Activated naive CD4-positive, alpha-beta T cell (primary cell): ENCODE data around the gene MTFR1L.

Experiments used
- DNase-seq, 4 experiments: peaks; one replicate each; lab custom pipeline; 2025; lab: John Stamatoyannopoulos, UW

MTFR1L gene

DNA sequence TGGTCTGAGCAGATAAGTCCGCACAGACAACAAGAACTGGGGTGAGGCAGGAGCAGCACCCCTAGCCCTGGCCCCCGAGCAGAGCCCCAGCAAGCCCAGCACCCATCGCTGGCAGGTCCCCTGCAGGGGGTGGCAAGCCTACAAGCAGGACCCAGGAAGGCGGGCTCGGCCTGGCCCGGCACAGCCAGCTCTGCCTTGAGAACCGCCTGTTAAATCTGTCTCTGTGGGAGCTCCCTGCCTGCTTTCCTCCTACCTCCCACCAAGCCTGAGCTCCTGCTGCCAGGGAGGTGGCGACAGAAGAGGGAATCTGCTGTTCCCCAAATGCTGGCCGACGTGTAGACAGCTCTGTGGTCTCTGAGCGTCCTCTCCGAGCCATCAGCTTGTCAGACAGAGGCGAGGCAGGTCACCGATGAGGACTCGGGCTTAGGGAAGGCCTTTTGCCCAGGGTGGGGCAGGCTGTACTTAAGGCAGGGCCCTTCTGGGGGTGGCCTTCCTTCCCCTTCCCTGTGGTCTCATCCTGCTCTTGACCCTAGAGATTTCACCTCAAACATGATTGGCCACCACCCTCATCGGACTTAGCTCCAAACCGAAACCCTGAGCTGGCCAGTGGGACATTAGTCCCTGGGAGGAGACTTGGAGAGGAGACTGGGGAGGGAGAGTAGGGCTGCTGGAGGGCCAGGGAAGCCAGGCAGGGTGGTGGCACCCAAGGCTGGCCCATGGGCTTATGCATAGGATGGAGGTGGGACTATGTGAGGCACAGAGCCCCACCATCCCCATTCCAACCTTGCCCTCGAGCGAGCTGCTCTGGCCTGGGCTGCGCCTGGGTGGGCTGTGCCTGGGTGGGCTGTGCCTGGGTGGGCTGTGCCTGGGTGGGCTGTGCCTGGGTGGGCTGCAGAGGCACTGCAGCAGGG, 12.0 kb upstream of the MTFR1L start:
- no peak for DNase-seq

DNA sequence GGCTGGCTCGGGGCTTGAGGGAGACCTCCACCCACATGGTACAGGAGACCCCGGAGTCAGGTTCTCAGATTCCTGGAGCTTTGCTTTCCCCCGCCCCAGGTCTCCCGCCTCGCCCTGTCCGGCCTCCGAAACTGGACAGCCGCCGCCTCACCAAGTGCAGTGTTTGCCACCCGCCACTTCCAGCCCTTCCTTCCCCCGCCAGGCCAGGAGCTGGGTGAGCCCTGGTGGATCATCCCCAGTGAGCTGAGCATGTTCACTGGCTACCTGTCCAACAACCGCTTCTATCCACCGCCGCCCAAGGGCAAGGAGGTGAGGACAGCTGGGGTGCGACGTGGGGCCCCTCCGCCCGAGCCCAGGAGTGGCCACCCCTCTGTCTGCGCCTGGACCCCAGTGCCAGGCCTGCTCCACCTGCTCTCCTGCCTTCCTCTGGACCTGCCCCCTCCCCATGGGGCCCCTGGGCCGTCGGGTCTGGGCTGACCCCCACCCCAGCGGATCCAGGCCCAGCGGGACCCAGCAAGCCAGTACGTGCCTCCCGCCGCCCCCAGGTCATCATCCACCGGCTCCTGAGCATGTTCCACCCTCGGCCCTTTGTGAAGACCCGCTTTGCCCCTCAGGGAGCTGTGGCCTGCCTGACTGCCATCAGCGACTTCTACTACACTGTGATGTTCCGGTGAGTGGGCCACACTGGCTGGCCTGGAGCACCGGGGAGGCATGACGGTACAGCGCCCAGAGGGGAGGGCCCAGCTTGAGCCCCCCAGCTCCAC, 11.1 kb upstream of the MTFR1L start:
- no peak for DNase-seq

- no peak for DNase-seq
These were observed 10.3 kb upstream of the MTFR1L start for GRCh38 chr1:25809283-25809926.

DNA sequence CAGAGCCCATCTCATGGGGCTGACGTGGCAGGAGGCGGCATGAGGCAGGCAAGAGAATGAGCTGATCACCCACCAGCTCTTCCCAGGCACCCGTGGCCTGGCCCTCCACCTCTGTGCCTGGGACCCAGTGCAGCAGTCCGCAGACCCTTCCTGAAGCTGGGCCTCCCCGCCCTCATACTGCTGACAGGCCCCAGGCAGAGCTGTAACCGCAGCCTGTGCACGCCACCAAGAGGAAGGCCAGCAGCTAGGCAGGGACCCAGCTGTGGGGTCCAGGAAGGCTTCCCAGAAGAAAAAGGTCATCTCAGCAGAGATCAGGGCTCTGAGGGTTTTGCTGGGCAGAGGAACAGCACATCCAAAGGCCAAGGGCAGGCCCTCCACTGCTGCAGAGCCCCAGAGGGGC, 9.8 kb upstream of the MTFR1L start:
- no peak for DNase-seq

GRCh38 chr1:25810341-25811299, 9.1 kb upstream of the MTFR1L start:
- peak; percentile 73 to 80 (median 76) for DNase-seq

DNA sequence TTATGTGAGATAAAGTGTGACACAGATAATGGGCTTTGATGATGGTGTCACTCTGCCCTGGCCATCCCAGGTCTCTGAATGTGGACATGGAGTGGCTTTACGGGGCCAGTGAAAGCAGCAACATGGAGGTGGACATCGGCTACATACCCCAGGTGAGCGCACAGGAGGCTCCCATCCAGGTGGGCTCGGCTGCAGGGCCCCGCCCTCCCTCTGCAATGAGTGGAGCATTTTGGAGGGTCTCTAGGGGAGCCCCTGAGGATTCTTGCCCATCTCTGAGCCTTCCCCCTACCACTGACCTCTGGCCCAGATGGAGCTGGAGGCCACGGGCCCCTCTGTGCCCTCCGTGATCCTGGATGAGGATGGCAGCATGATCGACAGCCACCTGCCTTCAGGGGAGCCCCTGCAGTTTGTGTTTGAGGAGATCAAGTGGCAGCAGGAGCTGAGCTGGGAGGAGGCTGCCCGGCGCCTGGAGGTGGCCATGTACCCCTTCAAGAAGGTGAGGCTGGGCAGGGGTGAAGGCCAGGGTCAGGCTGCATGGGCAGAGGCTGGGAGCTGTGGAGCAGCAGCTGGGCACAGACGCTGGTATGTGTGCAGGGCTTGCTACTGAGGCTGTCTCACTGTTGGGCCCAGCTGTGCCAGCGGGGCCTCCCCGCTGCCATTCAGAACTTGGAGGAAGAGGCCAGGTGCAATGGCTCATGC, 8.2 kb upstream of the MTFR1L start:
- DNase-seq = no peak

GRCh38 chr1:25813071-25813733, 6.6 kb upstream of the MTFR1L start:
- no peak for DNase-seq

DNA sequence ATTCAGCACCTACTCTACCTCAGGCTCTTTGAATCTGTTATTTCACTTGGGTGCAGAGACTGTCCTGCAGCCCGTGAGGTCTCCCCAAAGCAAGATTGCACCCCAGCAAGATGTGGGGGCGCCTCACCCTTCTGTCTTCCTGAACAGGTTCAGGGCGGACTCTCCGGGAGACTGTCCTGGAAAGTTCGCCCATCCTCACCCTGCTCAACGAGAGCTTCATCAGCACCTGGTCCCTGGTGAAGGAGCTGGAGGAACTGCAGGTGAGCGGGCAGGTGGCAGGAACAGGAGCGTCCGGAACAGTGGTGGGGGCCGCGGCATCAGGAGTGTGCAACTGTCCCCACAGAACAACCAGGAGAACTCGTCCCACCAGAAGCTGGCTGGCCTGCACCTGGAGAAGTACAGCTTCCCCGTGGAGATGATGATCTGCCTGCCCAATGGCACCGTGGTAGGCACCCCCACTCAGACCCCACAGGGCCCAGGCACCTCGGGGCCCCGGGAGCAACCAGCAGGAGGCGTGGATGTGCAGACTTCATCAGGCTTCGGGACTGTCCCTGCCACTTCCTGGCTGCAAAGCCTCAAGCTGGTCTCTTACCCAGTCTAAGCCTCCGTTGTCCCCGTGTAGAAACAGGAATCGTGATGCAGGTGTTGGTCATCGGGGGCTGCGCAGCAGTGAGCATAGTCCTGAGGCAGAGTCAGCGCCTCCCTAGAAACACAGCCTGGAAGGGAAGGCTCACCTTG, 5.9 kb upstream of the MTFR1L start:
- no peak for DNase-seq

DNA sequence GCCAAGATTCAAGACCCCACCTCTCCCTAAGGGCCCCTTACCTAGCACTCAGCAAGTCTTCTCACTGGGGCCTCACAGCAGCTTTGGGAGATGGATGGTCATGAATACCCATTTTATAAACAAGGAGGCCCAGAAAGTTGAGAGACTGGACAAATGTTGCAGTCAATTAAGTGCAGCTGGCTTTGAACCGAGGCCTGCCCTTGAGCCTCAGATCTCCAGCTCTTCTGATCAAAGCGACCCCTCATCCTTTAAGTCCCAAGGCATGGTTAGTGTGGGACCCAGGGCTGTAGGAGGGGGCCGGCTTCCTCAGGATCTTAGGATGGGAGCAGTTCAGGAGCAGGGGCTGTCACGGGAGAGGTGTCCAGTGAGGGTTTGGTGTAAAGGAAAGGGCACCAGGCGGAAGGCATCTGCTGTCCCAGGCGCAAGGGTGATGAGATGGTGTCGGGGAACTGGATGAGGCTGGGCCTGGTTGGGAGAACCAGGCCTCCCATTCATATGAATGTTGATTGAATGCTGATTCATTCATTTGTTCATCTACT, 5.1 kb upstream of the MTFR1L start:
- DNase-seq = no peak

GRCh38 chr1:25815208-25816111, 4.3 kb upstream of the MTFR1L start:
- no peak for DNase-seq

GRCh38 chr1:25816112-25816718, 3.5 kb upstream of the MTFR1L start:
- DNase-seq = no peak

GRCh38 chr1:25817840-25818501, 1.8 kb upstream of the MTFR1L start:
- DNase-seq = no peak

- DNase-seq = no peak
These were observed 1.2 kb upstream of the MTFR1L start for GRCh38 chr1:25818569-25818968.

DNA sequence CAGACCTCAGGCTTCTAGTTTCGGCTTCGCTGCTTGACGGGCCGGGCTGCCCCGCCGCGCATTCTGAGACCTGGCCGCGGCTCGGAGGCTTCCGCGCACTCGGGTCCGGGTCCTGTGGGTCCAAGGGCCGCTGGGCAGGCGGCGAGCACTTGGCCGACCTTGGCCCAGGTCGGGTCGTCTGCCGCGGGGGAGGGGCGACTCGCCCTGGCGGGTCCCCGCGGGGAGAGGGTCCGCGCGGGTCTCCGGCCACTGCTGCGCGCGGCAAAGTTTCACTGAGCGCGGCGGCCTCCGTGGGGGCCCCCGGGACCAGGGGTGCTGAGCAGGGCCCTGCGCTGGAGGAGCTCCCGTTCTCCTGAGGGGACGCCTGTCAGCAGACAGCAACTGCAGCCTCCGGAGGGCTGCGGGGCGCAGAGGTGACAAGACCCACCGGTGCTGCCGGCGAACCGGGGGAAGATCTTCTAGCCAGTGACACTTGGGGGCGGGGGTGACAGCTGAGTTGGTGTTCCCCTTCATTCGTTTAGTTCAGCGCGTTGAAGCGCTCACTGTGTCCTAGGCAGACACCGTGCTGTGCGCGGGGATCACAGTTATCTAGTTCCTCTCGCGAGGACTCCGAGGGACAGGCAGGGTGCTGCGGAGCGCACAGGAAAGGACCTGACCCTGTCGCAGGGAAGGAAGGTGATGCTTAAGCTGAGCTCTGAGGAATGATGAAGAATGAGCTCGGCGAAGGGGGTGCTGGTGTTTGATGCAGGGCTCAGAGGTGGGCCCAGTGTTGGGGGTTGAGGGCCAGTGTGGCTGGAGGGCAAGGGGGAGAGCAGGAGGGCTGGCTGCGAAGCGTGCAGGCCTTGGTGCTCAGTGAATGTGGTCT, 725 bp downstream of the MTFR1L start:
- DNase-seq = peak in 2 of 4 experiments; percentile 35 to 60

DNA sequence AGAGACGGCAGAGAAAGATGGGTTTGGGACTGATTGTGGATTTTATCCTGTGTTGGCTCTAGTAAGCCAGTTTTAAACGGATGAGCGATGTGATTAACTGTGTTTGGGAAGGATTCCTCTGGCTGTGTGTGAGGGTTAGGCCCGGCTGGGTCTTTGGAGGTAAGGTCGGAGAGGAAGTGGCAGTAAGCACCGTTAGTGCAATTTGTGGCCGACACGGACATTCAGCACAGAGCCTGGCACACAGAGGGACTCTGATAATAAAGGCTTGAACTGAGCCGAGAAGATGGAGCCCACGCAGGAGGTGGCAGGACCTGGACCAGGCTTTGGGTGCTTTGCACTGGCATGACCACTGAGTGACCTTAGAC, 1.3 kb downstream of the MTFR1L start:
- DNase-seq = no peak

DNA sequence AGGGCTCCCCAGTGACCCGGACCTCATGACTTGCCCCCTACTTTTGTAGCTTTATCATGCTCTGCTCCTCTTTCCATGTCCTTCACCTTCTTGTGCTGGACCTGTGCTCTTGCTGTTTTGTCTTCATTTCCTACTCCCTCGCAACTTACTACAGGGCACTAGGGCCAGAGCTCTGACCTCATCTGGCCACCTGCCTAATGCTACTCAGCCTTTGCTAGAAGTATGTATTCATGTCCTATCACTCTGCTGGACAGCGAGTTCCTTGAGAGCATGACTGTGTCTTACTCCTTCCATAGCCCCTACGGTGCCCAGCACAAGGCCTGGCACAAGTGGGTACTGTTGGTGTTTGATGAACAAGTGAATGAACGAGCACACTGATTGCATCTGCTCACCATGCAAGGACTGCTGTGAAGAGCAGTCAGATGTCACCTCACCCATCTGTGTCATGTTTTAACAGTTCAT, 1.9 kb downstream of the MTFR1L start:
- DNase-seq = no peak
